Parathyroid adenoma (tissue), 2 donors: ENCODE measurements around the gene KCNG2.

Experiments
- H2AFZ ChIP-seq: fragments of 300-600 bp; sonication (generic); one replicate; pipeline ENCODE4 v1.7.0; 2017; ENCODE audit warnings: antibody characterized with exemption, mild to moderate bottlenecking
- H3K27ac ChIP-seq: fragments of 300-600 bp; sonication (generic); one replicate; pipeline ENCODE4 v1.7.0; 2017
- H3K27me3 ChIP-seq: fragments of 300-600 bp; sonication (generic); one replicate; pipeline ENCODE4 v1.7.0; 2017; ENCODE audit warnings: low read length; ENCODE audit not compliant: control insufficient read depth, insufficient read depth
- H3K36me3 ChIP-seq: fragments of 300-600 bp; sonication (generic); one replicate; pipeline ENCODE4 v1.7.0; 2017; ENCODE audit warnings: low read length; ENCODE audit not compliant: control insufficient read depth, insufficient read depth
- H3K4me1 ChIP-seq: fragments of 300-600 bp; sonication (generic); one replicate; pipeline ENCODE4 v1.7.0; 2017; ENCODE audit warnings: control low read depth
- H3K4me2 ChIP-seq: fragments of 300-600 bp; sonication (generic); one replicate; pipeline ENCODE4 v1.7.0; 2017; ENCODE audit warnings: low read length
- H3K4me3 ChIP-seq: fragments of 300-600 bp; sonication (generic); one replicate; pipeline ENCODE4 v1.7.0; 2017; ENCODE audit warnings: low read depth, low read length
- H3K79me2 ChIP-seq: fragments of 300-600 bp; sonication (generic); one replicate; pipeline ENCODE4 v1.7.0; 2017; ENCODE audit warnings: control low read depth
- H3K9ac ChIP-seq: fragments of 300-600 bp; sonication (generic); one replicate; pipeline ENCODE4 v1.7.0; 2017; ENCODE audit warnings: mild to moderate bottlenecking
- H3K9me3 ChIP-seq: fragments of 300-600 bp; sonication (generic); one replicate; pipeline ENCODE4 v1.7.0; 2017; ENCODE audit warnings: low read length; ENCODE audit not compliant: control insufficient read depth
- CTCF ChIP-seq: fragments of 300-600 bp; sonication (generic); IDR thresholded peaks from one replicate; pipeline ENCODE4 v1.7.0; 2017; ENCODE audit warnings: antibody characterized with exemption, mild to moderate bottlenecking
- donor health status: primary hyperparathyroidism.

KCNG2 gene

GRCh38 chr18:79942211-79942610 is 144.5 kb downstream of the KCNG2 start:
- Histone ChIP-seq H3K9ac (no peak overlapping the region), H3K27ac (no peak overlapping the region), H3K27me3 (no peaks in the 10 kb centered on the region), H3K36me3 (no peaks in the 10 kb centered on the region), H3K4me2 (no peak overlapping the region), H3K9me3 (no peaks in the 10 kb centered on the region), H2AFZ (no peak overlapping the region), H3K4me3 (no peak overlapping the region), H3K4me1 (no peaks in the 10 kb centered on the region), H3K79me2 (peaks cover 64% of the 10 kb centered on the region)
- TF ChIP-seq CTCF, result no peak

GRCh38 chr18:79942786-79943607 is 145.3 kb downstream of the KCNG2 start:
- Histone ChIP-seq H3K79me2 (peaks cover 62% of the 10 kb centered on the region), H3K27me3 (no peaks in the 10 kb centered on the region), H3K9me3 (no peaks in the 10 kb centered on the region), H3K4me1 (peaks cover 2% of the 10 kb centered on the region), H2AFZ (no peak overlapping the region), H3K9ac (no peak overlapping the region), H3K27ac (no peak overlapping the region), H3K36me3 (no peaks in the 10 kb centered on the region), H3K4me2 (no peak overlapping the region), H3K4me3 (no peak overlapping the region)
- no peak for TF ChIP-seq CTCF

- H3K9me3 ChIP-seq, result no peaks in the 10 kb centered on the region
- no peak overlapping the region for H3K4me3 ChIP-seq
- H3K4me1 ChIP-seq, result peaks cover 5% of the 10 kb centered on the region
- no peak overlapping the region for H2AFZ ChIP-seq
- H3K27me3 ChIP-seq, result no peaks in the 10 kb centered on the region
- no peak for TF ChIP-seq CTCF
- no peak overlapping the region for H3K9ac ChIP-seq
- no peak overlapping the region for H3K4me2 ChIP-seq
- H3K27ac ChIP-seq, result no peak overlapping the region
- H3K79me2 ChIP-seq, result peaks cover 65% of the 10 kb centered on the region
- H3K36me3 ChIP-seq, result no peaks in the 10 kb centered on the region
Measured at GRCh38 chr18:79943608-79944125, 145.9 kb downstream of the KCNG2 start.

- Histone ChIP-seq H3K4me1 (peaks cover 5% of the 10 kb centered on the region), H2AFZ (no peak overlapping the region), H3K4me2 (no peak overlapping the region), H3K79me2 (peaks cover 68% of the 10 kb centered on the region), H3K27me3 (no peaks in the 10 kb centered on the region), H3K27ac (no peak overlapping the region), H3K9me3 (no peaks in the 10 kb centered on the region), H3K4me3 (no peak overlapping the region), H3K36me3 (no peaks in the 10 kb centered on the region), H3K9ac (no peak overlapping the region)
- no peak for TF ChIP-seq CTCF
Measured at GRCh38 chr18:79944126-79944731, 146.5 kb downstream of the KCNG2 start.
